ENCODE results near the gene RPTOR.

Gene RPTOR

DNA sequence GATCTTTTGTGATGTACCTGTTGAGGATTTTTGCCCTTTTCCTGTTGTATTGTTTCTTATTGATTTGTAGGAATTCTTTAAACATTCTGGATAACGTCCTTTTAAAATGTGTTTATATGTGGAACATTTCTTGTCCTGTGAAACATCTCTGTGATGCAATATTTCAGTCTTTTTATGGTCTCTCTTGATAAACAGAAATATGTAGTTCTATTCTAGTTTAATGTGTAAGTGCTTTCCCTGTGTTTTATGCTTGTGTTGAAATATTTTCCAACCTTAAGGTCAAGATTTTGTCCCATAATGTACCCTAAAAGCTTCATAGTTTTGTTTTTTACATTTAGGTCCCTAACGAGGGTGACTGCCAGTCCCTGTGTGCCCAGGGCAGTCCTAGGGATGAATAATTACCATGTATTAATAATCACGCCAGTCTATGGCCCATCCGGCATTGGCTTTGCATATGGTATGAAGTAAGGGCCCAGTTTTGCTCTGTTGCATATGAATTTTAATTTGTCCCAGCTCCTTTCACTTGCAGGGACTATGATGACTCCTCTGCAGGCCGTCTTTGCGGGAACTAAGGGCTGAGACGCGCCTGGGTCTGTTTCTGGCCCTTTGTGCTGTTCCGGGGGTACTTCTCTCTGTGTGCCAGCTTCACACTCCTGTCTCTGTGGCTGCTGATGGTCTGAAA is 44.2 kb downstream of the RPTOR start:
- DNase-seq (ENCODE audit: low spot score), result no peak

DNA sequence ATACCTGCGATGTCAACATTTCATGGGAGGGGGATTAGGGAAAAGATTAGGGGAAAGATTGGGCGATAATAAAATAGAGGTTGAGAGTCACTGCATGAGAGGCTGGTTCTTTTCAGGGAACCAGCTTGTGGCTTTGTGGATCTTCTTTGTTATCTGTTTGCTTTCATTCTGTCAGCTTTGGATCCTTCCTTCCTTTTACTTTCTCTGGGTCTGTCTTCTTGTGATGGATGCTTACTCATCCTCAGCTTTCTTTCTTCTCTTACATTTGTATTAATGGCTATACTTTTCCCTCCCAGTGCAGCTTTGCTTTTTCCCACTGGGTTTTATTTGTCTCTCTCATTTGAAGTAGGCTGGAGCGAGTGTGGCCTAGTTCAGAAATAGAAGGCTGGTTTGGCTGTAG is 47.1 kb downstream of the RPTOR start:
- no peak for DNase-seq (ENCODE audit: low spot score)

DNA sequence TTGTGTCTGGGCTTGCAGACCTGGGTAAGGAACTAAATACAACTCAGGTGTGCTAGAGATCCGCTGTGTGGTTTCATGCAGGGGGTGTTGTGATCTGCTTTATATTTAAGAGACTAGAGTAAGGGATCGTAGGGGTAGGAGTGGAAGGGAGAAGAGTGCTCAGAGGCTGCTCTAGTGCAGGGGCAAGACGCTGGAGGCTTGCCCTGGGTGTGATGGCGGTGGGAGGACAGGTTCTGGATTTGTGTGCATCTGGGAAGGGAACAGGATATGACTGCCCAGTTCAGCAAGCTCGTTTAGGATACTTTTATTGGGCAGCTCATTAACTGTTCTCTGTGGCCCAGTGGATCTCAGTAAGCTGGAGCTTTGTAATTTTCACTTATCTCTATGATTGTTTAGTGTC is 47.6 kb downstream of the RPTOR start:
- no peak for DNase-seq (ENCODE audit: low spot score)

DNA sequence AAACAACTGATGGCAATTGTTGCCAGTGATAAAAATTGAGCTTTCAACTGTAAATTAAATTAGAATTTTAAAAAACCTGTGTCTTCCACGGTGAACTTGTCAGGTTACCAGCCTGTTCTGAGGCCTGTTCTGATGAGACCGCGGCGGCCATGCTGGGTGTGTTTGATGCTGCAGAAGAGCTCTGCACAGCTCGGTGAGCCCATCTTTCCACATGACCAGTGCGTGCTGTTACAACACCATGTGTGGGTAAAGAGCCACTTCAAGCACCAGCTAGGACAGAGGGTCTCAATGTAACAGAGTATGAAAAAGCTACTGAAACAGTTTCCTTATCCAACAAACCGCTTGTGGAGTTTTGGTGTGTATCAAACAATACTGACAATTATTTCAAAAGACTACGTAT is 48.5 kb downstream of the RPTOR start:
- no peak for DNase-seq (ENCODE audit: low spot score)

DNA sequence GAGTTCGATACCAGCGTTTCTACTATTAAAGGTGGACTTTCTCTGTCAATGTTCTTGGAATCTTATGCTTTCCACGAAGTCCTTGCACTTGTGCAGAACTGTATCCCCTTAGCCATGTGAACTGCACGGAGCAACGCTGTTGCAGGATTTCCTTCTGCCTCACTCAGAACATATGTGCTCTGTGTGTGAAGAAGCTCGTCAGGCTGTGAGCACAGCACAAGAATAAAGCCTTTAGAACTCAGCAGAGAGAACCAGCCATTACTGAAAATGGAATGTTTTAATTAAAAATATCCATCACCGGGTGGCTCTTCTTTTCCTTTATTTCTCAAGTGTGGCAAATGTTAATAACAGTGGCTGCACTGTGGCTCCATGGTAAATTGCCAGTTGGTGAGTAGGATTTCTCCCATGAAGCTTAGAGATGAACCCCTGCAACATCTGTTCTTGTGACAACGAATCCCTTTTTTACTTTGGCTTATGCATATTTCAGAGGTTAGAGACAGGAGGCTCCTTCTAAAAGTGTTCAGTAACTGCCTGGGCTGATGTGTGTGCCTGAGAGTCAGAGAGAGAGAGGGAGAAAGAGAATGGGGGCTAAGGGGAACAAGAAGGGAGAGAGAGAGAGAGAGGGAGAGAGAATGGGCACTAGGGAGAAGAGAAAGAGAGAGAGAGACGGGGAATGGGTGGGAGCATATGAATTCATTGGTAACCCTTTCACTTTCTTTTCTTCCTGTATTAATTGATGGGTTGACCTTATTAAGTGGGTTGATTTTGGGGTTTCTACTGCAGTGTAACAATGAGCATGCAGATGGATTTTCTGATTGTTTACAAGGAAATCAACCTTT is 50.0 kb downstream of the RPTOR start:
- no peak for DNase-seq (ENCODE audit: low spot score)

DNA sequence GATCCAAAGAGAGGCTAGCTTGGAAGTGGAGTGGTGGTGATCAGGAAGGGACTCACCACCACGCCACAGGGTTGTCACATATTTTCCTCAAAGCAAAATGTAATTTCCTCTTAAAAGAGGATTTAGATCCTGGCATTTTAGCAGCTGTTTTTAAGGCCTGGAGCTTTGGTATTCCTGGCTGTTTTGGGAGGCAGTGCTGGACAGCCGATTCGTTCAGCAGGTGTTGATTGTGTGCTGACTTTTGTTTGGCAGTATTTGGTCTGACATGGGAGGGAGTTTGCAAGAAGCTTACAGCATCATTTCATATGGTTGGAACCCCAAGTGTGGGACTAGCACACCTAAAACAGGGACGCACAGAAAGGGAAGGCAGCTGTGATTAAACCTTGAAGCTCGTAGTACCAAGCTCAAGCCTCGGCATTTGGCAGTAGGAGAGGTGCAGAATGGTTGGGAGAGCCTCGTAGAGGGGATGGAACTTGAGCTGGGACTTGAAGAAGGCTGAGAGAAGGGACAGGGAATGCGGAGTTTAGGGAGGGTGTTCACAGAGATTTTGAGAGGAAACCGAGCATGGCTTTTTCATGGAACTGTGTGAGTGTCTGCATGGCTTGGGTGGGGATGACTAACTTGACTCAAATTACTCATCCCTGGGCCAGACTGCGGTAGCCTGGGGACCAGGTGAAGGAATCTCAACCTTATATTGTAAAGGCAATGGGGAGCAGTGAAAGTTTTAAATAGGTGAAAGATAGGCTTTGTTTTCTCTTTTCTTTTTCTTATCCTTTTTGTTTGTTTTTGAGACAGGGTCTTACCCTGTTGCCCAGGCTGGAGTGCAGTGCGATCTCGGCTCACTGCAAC is 52.3 kb downstream of the RPTOR start:
- DNase-seq (ENCODE audit: low spot score), result no peak

DNA sequence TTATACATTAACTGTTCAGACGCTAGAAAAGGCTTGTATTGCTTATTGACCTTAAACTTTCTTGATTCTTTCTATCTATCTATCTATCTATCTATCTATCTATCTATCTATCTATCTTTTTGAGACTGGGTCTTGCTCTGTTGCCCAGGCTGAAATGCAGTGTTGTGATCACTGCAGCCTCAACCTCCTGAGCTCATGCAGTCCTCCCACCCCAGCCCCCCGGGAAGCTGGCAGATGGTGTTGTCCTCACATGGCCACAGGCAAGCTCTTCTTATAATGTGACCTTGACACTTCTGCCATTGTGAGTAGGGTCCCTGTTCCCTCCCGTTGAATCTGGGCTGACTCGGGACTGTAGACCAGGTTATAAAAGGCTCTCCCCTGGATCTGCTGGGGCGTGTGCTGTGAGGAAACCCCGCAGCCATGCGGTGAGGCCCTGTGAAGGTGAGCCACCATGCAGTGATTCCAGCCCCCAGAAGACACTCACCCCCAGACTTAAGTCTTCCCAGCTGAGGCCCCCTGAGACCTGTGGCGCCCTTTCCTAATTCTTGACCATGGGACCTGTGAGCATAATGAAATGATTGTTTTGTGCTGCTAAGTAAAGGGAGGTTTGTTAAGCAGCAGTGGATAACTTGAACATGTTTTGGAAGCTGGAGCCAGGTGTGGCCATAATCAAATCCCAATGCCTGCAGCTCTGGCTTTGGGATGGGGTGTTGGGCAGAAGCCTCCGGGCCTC is 54.3 kb downstream of the RPTOR start:
- DNase-seq (ENCODE audit: low spot score), result no peak

DNA sequence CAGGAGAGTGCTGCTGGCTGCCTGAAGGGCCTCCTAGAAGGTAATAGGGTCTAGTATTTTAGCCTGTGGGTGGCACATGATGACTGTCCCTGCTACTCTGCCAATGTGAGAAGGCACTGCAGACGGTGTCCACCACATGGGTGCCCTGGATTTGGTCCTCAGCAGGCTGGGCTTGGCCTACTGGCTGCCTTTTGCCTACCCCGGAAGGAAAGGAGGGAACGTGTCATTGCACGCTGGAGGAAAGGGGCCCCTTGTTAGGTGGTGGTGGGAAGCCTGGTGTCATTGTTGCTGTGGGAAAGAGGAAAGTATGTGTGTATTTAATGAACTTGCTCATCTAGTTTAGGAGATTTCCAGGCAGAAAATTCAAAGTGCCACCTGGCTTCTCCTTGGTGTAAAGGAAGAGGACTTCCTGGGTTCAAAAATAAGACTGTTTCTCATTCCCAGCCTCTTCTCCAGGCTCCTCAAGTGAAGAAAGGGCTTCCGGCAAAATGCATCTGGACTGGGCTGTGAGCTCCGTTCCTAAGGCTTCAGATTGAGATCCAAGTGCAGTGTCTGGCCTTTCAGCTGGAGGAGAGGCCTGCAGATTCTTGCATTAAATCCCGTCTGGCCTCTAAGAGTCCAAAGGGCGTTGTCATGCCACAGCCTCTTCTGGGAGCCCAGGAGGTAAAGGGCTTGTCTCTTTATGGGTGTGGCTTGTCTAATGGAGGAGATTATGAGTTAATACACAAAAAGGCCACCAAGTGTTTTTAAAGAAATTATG is 55.1 kb downstream of the RPTOR start:
- DNase-seq (ENCODE audit: low spot score), result peak; percentile 8

DNA sequence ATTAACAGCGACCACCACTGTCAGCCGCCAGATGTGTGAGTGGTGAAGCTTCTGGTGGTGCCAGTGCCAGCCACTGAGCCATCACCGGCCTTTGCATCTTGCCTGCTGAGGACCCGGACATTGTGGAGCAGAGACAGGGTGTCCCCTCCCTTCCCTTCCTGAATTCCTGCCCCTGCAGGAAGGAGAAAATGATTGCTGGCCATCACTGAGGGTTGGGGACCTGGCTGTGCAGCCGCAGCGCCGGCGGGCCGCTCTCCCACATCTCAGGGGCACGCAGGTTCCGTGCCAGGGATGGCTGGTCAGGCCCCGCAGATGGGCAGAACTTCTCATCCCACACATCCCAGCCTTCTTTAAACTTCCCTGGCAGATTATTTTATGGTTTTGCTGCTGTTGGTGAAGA is 56.5 kb downstream of the RPTOR start:
- no peak for DNase-seq (ENCODE audit: low spot score)

DNA sequence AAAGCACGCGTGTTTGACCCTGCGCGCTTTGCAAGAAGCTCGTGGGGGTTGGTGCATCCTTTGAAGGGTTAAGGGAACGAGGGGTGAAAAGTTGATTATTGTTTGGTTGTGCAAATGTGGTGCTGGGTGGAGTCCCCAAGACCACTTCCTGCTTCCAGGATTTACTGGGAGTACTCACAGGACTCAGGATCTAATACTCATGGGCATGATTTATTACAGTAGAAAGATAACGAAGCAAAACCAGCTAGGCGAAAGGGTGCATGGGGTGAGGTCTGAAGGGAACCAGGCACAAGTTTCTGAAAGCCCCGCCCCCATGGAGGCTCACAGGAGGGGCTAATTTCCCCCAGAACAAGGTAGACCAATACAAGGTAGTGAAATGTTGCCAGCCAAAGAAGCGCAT is 58.8 kb downstream of the RPTOR start:
- no peak for DNase-seq (ENCODE audit: low spot score)

DNA sequence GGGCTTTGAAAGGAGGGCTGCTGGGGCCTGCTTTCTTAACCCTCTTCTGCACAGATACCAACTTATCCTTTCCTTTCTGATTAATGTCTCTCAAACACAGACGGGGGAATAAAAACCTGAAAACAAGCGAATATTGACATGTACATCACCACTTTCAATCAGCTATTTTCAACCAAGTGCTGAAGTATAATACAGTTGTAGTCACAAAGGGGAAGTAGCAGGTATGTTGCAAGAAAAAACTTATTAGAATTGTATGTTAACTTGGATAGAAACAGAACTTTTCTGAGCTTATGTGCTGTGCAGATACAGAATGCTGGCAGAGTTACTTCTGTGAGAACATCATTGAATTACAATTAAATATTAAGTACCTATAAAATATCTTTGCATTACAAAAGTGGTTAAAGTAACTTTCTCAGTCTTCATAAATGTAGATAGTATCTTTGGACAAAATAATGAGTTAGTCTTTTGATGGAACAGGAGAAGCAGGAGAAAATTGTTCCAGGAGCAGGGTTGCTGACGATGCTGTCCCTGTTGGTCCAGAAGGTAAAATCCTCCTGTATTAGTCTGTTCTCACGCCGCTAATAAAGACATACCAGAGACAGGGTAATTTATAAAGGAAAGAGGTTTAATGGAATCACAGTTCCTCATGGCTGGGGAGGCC is 59.5 kb downstream of the RPTOR start:
- no peak for DNase-seq (ENCODE audit: low spot score)

DNA sequence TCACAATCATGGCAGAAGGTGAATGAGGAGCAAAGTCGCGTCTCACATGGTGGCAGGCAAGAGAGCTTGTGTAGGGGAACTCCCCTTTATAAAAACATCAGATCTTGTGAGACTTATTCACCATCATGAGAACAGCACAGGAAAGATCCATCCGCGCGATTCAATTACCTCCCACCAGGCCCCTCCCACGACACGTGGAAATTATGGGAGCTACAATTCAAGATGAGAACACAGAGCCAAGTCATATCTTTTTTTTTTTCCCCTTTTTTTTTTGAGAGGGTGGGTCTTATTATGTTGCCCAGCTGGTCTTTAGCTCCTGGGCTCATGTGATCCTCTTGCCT is 60.0 kb downstream of the RPTOR start:
- no peak for DNase-seq (ENCODE audit: low spot score)

DNA sequence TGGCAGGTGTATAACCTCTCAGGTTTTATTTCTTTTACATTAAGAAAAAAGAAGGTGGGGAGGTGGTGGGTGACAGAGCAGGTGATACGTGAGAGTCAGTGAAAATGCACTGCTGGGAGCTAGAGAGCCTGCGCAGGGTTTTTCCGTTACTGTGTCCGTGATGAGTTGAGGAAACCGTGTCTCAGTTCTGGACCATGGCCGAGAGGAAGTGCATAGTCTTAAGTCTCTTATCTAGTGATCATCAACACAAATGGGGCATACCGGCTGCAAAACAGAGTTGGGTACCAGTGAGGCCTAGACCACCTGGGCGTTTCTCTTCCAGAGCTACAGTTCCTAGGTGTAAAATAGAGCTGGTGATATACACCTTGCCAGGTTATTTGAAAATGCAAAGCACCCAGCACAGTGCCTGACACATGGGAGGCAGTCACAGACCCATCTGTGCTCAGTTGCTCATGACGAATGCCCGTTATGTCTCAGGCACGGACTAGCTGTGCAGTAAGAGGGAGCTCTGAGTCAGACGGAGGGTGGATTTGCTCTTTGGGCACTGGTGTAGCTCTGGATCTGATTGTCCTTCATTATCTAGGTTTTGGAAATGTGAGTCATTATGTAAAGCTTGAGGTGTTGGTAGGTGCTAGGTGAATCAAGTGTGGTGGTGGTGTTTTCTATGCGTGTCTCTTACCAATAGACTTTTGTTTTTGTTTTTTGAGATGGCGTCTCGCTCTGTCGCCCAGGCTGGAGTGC is 60.9 kb downstream of the RPTOR start:
- no peak for DNase-seq (ENCODE audit: low spot score)

DNA sequence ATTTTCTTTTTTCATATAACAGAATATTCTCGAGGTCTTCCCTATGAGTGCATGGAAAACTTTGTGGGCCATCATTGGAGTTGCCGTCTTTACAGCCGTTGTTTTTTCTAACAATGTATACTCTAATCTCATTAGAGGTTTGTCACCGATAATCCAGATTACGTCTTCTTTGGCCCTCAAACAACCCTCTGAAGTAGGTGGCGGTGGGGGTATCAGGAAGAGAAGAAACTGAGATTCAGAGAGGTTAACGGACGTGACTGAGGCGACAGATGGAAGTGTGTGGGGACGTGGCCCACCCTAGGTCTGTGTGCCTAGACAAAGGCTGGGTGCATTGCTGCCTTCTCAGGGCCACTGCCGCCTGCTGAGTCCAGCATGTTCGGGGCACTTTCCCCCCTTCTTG is 63.7 kb downstream of the RPTOR start:
- DNase-seq (ENCODE audit: low spot score), result no peak

DNA sequence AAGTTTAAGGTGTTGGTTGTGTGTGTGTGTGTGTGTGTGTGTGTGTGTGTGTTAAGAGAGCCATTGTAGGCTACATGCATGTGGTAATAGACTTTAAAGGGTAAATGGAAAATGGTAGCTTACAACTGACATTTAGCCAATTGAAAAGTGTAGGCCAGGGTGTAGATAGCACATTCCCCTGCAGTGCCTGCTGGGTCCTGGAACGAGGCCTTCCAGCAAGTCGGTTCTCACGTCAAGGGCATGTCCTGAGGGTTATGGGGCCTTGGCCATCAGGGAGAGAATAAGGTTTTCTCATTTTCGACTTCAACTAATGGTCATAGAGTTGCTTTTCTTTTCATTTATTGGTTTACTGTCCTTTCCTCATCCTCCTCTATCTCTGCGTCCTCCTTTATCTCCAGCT is 65.1 kb downstream of the RPTOR start:
- DNase-seq (ENCODE audit: low spot score), result no peak

DNA sequence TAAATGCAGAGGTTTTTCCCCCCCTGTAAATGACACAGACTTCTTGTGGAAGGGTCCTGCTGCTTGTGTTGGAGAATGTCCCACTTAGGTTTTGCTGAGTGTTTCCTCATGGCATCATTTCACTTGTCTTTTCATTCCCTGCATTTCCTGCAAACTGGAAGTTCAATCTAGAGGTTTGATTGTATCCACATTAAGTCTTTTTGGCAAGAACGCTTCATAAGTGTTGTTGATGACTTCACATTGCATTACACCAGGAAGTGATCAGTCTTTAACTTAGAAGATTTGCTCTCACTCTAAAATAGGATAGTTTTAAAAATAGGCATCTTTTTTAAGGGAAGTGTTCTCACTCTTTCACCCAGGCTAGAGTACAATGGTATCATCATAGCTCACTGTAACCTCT is 67.2 kb downstream of the RPTOR start:
- no peak for DNase-seq (ENCODE audit: low spot score)

DNA sequence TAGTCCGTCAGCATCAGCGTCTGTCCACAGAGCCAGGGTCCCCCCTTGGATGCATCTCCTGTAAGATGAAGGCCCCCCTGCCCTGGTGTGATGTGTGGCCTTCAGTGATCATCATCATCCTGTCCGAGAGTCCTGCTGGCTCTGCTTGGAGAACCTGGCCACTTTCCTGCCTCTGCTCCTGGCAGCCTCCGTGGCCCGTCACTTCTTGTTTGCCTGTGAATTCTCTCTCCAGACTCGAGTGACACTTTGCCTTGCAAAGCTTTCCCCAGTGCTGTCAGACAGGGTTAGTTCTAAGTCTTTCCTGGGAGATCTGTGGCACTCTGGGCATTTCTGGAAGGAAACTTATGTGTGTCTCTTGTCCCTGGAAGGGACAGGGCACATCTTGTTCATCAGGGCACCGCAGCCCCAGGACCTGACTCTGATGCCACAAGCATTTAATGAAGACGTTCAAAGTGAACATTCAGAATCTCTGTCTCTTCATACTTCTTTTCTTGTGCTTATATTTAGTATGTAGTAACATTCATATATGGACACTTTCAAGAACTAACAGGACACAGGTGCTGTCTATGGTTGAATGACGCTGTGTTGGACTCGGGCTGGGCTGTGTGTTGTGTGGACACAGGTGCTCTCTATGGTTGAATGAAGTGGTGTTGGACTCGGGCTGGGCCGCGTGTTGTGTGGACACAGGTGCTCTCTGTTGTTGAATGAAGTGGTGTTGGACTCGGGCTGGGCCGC is 68.5 kb downstream of the RPTOR start:
- DNase-seq (ENCODE audit: low spot score), result no peak

DNA sequence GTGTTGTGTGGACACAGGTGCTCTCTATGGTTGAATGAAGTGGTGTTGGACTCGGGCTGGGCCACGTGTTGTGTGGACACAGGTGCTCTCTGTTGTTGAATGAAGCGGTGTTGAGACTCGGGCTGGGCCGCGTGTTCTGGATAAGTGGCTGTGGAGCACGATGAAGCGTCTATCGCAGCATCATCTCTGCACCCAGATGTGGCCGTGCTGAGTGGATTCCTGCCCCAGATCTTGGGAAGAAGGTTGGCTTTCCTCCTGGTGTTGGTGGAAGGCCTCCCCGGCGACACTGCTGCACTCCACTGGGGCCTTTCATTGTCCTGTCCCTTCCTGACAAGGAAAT is 69.1 kb downstream of the RPTOR start:
- no peak for DNase-seq (ENCODE audit: low spot score)

DNA sequence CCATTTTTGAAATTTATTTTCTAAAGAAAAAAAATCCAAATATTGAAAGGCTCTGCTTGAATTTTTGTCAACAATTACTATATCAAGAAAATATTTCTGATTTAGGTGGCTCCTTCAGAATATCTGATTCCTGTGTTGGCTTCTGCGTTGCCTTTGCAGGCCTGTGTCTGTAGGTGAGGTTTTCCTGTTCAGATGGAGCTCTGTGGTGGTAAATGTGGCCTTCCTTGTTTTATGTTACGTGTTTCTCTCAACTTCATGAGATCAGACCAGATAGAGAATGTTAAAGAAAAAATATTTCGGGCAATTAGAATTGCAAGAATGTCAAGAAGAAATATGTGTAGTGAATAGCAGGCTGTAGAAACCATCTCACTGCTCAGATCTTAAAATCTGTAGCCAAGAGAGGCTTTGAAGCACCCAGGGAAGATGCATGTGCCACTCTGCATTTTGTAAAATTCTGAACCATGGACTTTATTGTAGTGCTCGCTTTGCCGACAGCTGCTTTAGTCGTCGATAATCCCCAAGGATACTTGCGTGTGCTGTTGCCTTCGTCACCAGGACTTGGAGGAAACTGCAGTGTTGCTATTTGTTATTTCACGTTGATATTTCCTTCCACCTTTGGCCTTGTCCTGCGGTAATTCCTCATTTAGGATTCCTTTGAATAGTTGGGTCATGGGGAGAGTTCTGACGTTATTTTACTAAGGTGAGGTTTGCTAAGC is 69.9 kb downstream of the RPTOR start:
- DNase-seq (ENCODE audit: low spot score), result no peak

Data from hematopoietic multipotent progenitor cell treated with erythropoietin and hydrocortisone succinate and interleukin-3 and kit ligand, for 15 days (in vitro differentiated cells).